HG03066 (cell line): ENCODE results near the gene LCN6.
"Not testable (repeated sequence)": the region's sequence is repeated elsewhere in the genome, so short reads cannot be mapped to it uniquely, and the experiment has no call there.

Experiments used
- ATAC-seq: cut with Tn5 transposase; IDR thresholded peaks from one replicate; pipeline ENCODE4 v1.9.1; 2021; ENCODE audit warnings: low read depth; ENCODE audit not compliant: unreplicated experiment

LCN6 gene, protein sequence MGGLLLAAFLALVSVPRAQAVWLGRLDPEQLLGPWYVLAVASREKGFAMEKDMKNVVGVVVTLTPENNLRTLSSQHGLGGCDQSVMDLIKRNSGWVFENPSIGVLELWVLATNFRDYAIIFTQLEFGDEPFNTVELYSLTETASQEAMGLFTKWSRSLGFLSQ

GRCh38 chr9:136748201-136748600, at the start of gene LCN6:
LCN6 (minus strand) TSS chr9:136748525; CDS start chr9:136748483, 42 bp downstream.
- ATAC-seq = no peak

DNA sequence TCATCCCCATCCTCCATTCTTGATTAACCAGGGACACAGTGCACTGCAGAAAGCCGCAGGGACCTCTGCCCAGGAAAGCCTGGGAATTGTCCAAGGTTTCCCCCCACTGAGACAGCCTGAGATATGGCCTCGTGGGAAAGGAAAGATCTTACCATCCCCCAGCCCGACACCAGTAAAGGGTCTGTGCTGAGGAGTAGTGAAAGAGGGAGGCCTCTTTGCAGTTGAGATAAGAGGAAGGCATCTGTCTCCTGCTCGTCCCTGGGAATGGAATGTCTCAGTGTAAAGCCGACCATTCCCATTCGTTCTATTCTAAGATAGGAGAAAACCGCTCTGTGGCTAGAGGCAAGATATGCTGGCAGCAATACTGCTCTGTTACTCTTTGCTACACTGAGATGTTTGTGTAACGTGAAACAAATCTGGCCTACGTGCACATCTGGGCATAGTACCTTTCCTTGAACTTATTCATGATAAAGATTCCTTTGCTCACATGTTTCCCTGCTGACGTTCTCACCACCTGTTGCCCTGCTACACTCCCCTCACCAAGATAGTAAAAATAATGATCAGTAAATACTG, 48.5 kb upstream of the LCN6 start:
- ATAC-seq = not testable (repeated sequence)

DNA sequence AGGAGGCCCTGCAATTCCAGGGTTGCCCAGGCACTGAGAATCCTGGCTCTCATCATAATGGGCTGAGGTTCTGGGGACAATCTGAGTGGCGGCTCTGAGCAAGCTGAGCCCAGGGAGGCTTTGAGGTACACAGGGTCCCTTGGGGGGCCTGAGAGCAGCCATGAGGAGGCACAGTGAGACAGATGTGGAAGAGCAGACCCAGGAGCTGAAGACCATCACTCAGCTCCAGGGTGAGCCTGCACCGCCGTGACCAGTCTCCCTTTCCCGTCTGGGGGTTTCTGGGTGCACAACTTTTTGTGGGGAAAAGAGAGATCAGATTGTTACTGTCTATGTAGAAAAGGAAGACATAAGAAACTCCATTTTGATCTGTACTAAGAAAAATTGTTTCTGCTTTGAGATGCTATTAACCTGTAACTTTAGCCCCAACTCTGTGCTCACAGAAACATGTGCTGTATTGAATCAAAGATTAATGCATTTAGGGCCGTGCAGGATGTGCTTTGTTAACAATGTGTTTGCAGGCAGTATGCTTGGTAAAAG, 48.0 kb upstream of the LCN6 start, which contains the start of gene CCDC183:
Gene CCDC183, plus strand, starts transcription at position 101 of the 537 bp plus-strand sequence. Its CDS starts 60 bp downstream, at position 161.
- ATAC-seq = no peak

DNA sequence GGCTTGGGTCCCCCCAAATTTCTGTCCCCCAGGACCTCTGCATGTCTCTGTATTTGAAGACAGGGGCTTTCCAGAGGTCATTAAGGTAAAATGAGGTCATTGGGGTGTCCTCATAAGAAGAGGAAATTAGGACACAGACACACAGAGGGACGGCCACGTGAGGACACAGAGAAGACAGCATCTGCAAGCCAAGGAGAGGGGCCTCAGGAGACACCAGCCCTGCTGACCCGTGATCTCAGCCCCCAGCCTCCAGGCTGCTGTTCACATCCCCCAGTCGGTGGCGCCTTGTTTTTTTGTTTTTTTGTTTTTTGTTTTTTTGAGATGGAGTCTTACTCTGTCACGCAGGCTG, 46.6 kb upstream of the LCN6 start:
- no peak for ATAC-seq

DNA sequence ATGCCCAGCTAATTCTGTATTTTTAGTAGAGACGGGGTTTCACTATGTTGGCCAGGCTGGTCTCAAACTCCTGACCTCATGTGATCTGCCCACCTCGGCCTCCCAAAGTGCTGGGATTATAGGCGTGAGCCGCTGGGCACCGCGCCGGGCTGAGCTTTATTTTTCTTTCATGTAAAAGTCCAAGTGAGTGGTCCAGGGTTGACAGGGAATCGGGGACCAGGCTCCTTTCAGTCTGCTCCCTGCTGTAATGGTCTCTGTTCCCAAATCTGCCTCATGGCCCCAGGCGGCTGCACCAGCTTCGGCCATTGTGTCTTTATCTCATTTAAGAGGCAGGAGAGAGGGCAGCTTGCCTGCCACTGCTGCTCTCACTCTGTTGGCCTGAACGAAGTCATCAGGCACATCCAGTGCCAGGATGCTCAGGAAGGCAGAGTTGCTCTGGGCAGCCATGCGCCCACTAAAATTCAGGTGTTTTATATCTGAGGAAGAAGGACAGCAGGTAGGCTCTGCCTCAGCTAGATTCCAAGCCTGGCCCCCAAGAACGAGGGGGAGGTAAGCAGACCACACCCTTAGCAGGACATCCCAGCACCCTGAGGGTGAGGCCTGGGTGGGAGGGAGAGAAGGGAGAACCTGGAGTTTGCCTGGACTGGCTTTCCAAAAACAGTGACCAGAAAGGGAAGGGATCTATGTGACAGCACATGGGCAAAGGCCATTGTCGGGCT, 46.1 kb upstream of the LCN6 start:
- no peak for ATAC-seq

GRCh38 chr9:136793086-136793946, 45.0 kb upstream of the LCN6 start:
- no peak for ATAC-seq

DNA sequence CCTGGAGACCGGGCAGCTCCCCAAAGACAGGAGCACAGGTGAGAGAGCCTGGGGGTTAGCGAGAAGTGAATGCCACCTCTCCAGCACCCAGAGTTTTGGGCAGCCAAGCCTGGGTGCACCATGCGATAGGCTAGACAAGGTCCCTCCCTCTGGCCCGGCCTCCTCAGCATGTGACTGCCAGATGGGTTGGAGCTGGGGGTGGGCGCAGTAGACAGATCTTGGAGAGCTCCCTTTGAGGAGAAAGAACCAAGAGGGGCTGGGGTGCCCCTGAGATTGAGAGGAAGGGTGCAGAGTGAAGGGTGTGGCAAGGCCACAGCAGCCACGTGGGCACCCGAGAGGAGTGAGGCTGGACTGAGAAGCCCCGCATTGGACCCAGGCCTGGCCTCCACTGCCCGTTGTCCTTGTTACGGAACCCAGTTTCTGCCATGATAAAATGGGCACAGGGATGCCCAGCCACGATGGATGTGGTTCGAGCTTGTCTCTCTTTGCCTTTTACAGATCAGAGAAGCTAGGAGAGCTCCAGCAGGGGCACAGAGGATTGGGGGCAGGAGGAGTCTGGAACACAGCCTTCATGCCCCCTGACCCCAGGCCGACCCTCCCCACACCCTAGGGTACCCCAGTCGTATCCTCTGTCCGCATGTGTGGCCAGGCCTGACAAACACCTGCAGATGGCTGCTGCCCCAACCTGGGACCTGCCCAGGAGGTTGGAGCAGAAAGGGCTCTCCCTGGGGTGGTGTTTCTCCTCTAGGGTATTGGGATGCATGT, 44.2 kb upstream of the LCN6 start:
- no peak for ATAC-seq

DNA sequence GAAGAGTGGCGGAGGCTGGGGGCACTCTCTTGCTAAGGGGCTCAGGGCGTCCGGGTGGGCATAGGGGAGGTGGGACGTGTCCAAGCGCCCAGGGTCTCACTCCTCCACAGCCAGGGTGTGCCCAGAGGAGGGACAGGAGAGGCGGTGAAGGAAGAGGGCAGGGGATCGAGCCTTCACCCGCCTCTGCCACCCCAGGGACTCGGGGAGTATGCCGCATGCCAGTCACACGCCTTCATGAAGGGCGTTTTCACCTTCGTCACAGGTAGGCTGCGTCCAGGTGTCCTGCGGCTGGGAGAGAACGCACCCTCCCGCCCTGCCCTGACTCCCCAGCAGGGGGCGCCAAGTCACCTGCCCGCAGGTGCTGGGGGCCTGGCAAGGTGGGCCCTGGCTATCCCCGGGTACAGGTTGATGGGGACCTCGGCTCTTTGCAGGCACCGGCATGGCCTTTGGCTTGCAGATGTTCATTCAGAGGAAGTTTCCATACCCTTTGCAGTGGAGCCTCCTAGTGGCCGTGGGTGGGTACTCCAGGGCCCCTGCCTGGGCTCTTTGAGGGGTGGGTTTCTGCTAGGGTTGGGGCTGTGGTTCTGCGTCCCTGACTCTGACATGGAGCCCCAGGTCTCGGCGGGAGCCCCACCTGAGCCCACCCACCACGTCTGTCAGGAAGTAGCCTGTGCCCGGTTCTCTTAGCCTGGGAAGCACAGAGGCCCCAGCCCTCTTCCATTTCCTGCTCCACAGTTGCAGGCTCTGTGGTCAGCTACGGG, 43.4 kb upstream of the LCN6 start:
- peak; percentile 20 for ATAC-seq

- peak; percentile 80 for ATAC-seq
These were observed 42.6 kb upstream of the LCN6 start, which contains the start of gene TMEM141 for GRCh38 chr9:136790640-136791515. TMEM141 (plus strand) TSS chr9:136791344; CDS start chr9:136791371, 27 bp downstream.

DNA sequence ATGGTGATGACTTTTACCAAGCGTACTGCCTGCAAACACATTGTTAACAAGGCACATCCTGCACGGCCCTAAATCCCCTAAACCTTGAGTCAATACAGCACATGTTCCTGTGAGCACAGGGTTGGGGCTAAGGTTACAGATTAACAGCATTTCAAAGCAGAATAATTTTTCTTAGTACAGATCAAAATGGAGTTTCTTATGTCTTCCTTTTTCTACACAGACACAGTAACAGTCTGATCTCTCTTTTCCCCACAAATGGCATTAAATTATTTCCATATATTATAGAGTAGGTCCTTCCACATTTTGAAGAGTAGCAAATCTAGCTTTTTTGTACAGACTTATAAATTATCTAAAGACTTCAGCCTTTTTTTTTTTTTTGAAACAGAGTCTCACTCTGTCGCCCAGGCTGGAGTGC, 41.2 kb upstream of the LCN6 start:
- ATAC-seq = no peak

DNA sequence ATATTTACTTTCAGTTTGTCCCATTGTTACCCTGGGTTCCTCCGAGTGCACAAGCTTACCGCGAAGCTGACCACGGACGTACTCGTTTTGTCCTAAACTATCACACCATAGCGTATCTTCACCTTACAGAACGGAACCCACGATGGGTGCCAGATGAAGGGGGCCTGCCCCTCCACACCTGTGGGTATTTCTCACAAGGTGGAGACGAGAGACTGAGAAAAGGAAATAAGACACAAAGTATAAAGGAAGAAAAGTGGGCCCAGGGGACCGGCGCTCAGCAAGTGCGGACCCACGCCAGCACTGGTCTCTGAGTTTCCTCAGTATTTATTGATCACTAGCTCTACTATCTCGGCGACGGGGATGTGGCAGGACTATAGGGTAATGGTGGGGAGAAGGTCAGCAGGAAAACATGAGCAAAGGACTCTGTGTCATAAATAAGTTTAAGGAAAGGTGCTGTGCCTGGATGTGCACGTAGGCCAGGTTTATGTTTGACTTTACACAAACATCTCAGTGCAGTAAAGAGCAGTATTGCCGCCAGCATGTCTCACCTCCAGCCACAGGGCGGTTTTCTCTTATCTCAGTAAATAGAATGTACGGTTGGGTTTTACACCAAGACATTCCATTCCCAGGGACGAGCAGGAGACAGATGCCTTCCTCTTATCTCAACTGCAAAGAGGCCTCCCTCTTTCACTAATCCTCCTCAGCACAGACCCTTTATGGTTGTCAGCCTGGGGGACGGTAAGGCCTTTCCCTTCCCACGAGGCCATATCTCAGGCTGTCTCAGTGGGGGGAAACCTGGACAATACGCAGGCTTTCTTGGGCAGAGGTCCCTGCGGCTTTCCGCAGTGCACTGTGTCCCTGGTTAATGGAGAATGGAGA, 40.6 kb upstream of the LCN6 start:
- not testable (repeated sequence) for ATAC-seq

GRCh38 chr9:136787690-136788400, 39.5 kb upstream of the LCN6 start:
- ATAC-seq = no peak

GRCh38 chr9:136786983-136787382, 38.7 kb upstream of the LCN6 start:
- ATAC-seq = not testable (repeated sequence)

- ATAC-seq = no peak
These were observed 38.1 kb upstream of the LCN6 start for GRCh38 chr9:136786451-136786850.

DNA sequence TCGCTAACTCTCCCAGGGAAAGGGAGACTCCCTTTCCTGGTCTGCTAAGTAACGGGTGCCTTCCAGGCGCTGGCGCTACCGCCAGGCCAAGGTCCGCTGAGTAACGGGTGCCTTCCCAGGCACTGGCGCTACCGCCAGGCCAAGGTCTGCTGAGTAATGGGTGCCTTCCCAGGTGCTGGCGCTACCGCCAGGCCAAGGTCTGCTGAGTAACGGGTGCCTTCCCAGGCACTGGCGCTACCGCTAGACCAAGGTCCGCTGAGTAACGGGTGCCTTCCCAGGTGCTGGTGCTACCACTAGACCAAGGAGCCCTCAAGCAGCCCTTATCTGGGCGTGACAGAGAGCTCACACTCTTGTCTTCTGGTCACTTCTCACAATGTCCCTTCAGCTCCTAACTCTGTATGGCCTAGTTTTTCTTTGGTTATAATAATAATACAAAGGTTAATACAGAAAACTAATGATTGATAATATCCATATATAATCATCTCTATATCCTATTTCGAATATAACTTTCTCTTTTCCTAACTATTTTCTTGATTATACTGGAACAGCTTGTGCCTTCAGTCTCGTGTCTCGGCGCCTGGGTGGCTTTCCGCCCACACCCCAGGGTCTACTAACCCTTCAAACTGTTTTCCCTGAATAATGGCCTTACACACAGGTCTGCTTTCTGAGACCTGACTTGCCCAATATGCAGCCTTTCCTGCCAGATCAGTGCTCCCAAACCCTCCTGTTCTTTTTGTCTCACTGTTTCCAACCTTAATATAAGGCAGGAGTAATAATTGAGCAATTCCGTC, 37.4 kb upstream of the LCN6 start:
- ATAC-seq = not testable (repeated sequence)

GRCh38 chr9:136784997-136785361, 36.7 kb upstream of the LCN6 start:
- no peak for ATAC-seq
